Suppressor macrophage treated with lipopolysaccharide for 4 hours (primary cell): ENCODE results near the gene CMBL.
"Not testable (repeated sequence)": the region's sequence is repeated elsewhere in the genome, so short reads cannot be mapped to it uniquely, and the experiment has no call there.

Source experiments
- DNase-seq: peaks from one replicate; pipeline ENCODE4 v3.0.0-alpha.2; 2020

Gene CMBL

DNA sequence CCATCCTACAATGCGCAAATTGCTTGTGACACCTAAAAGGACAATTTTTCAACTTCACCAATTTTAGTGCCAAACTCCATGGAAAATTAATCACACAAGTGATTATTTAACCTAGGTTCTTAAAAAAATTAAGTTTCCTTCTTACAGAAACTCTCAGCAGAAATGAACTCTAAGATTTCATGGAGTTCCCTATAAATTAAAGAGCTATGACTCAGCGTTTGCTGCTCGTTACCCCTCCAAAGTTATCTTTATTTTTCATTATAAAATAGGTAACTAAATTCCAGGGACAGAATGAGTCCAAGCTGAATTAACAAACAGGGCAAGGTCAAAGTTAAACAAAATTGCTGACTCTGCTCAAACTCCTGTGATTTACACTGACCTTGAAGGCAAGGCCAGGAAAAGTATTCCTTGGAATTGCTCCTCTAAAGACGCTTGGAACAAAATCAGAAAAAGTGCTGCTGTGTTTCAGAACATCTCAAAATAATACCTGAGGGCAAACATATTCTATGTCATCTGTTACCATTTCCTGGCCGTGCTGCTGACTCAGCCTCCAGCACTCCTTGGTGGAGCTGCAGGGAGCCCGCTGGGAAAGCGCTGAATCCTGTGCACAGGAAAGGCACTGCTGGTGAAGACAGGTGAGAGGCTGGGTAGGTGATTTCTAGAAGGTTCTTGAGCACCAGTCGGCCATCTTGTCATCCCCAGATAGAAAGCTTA, 2.5 kb upstream of the CMBL start:
- DNase-seq = no peak

DNA sequence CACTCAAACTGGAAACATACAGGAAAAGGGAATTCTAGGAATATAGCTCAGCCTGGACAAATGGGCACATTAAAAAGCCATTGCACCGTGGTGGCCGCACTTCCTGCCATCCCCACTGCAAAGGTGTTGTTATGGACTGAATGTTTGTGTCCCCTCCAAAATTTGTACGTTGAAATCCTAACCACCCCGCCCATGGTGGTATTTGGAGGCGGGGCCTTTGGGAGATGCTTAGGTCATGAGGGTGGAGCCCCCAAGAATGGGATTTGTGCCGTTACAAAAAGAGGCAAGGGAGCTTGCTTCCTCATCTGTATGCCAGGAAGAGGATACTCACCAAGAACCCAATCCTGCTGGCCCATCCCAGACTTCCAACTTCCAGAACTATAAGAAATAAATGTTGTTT, 1.1 kb upstream of the CMBL start:
- DNase-seq = no peak

DNA sequence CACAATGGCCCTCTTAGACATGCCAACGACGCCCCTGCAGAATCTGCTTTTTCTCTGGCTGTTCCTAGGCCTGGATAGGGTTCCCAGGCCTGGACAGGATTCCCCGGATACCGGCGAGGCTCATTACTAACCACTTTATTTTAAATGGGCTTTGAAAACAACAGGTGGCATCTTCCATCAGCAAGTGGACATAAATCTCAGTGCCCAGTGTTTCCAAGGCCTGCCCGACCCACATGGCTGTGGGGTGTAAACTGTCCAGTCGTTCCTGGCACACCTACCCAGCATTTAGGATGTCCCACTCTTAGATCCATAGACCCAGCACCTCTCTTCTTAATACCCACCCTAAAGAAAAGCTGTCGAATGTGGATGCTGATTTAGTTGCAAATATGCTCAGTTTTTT, 896 bp downstream of the CMBL start:
- no peak for DNase-seq

DNA sequence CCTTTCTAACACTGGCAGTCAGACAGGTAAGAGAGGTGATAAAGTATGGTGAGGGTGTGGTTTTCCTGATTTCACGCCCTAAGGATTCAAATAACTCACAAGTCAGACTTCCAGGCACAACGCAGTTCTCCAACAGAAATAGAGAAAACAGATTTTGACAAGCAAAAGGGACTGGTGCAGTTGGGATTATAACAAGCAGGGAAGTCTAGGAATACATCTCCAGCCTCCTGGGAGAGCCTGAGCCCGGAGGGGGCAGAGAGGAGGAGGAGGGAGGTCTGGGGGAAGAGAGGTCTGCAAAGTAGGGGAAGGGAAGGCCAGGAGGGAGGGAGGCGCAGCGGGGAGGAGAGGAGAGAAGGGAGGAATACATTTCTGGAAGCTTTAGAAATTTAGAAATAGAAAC, 1.6 kb downstream of the CMBL start:
- no peak for DNase-seq

DNA sequence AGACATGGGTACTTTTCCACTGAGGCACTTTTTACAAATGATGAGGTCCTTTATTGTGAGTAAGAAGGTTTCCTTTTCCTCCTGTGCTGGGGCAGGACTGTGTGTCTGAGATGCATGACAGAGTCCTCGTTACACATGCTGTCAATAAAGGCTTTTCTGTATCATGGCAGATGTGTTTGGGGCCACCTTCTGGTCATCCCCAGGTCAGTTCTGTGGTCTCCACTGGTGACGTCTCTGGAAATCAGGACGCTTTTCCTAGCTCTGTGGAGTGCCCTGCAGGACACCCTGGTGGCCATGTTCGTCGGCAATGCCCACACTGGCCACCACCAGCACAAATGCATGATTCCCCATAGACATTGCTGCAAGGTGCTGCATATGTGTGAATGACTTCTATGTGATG, 2.8 kb downstream of the CMBL start:
- no peak for DNase-seq

DNA sequence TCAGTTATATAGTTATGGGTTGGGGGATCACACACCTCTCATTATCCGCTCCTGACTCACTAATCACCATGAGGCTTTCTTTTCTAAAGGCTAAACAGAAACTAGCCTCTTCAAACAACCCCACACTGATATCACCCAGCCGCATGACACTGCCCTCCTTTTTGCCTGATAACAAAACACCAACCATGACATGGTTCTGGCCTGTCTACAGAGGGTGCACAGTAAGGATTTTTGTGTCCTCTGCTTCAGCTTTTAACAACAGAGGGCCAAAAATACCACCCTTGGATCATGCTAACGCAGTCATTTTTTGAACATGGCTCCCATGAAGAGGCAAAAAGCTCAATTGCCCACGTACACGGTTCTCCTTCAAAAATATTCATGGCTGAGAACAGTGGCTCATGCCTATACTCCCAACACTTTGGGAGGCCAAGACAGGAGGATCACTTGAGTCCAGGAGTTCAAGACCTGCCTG, 4.0 kb downstream of the CMBL start:
- DNase-seq = no peak

DNA sequence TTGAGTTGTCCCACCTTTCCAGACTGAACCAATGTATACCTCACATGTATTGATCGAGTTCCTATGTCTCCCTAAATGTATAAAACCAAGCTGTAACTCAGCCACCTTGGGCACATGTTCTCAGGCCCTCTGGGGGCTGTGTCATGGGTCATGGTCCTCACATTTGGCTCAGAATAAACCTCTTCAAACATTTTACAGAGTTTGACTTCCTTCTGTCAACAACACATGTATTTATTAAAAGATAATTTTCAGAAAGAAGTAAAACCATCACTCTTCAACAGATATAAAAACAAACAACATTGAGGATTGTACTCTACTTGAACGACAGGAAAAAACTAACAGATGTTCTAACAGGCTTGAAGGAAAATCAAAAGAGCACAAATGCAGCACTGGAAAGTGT, 4.5 kb downstream of the CMBL start:
- DNase-seq = no peak

DNA sequence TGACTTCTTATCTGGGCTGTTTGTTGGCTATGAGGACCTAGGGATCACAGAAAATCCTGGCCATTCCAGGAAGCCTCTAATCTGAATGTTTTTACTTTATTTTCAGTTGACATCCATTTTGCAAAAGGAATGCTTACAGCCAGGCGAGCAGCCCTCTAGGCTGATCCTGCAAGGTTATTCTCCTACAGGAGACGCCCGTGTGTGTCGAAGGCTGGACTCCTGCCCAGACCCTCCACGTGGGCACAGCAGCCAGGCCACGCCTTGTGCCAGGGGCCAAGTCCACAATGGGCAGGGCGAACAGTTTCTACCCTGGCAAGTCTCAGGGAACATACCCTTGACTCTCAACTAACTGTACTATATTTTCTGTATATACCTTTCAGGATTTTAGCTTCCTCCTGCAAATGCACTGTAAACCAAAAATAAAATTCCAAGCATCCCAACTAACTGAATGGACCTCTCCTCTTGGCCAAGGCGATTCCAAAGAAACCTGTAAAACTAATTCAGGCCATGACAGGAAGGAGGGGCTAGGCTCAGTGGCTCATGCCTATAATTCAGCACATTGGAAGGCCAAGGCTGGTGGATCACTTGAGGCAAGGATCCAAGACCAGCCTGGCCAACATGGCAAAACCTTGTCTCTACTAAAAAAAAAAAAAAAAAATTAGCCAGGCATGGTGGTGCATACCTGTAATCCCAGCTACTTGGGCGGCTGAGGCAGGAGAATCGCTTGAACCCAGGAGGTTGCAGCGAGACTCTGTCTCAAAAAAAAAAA, 5.7 kb downstream of the CMBL start:
- DNase-seq = no peak

DNA sequence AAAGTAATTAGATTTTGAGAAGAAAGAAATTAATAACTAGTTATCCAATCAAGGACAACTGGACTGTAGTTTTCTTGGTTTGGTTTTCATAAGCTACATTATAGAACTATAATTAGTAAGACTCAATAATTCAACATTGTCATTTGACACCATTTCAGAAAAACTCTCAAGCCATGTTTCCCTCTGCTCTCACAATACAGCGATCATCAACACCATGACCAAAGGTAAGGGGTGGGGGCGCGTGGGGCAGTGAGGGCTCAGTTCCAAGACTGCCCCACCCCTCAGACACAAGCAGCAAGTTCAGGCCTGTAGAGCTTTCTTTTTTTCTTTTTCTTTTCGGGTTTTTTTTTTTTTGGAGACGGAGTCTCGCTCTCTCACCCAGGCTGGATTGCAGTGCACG, 6.4 kb downstream of the CMBL start:
- DNase-seq = no peak

DNA sequence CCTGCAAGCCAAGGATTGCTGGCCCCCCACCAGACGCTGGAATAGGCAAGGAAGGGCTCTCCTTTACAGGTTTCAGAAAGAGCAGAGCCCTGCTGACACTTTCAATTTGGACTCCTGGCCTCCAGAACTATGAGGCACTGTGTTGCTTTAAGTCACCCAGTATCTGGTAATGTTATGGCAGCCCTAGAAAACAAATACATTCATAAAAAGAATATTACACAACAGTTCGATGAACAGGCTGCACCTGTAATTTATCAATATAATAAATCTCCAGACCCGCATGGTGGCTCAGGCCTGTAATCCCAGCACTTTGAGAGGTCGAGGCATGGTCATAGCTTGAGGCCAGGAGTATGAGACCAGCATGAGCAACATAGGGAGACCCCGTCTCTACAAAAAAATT, 7.5 kb downstream of the CMBL start:
- DNase-seq = no peak

DNA sequence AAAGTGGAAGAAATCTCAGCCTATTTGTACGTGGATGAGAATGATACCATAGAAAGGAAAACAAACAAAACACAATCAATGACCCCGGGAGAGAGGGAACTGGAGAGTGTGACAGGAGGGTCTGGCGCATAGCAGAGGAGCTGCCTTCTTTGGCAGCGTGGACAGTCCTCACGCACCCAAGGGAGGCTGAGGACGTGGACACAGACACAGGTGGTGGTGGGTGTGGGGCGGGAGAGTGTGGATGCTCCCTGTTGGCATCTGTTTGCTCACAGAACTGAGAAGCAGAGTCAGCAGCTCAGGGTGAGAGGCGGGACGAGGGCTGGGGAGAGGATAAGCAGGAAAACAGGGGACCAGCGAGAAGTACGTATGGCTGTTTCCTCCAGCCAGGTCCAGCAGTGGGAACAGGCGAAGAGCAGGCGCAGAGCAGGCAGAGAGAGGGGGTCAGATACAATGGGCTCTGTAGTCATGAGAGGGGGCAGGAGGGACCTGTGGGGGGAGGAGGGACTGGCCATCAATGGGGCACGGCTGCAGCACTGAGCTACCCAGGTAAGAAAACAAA, 10.0 kb downstream of the CMBL start:
- no peak for DNase-seq

DNA sequence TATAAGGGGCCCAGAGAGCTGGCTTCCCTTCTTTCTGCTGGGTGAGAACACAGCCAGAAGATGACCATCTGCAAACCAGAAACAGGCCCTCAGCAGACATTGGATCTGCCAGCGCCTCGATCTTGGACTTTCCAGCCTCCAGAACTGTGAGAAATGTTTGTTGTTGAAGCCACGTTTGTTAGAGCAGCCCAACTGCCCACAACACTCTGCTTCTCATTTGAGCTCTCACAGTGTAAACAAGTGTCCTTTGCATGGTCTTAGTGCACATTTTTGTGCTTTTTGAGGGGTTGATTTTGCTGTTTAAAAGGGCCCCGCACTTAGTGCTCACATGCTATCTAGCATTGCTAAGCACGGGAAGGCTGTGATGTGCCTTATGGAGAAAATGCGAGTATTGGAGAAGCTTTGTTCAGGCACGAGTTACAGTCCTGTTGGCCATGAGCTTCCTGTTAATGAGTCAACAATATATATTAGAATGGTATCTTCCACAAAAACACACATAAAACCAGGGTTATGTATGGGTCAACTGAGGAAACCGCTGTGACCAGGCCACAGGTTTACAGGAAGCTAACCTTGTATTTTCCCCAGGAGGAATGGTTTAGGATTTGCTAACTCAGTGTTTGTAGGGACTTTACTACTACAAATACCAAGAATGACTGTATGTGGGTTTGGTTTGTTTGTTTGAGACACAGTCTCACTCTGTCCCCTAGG, 11.9 kb downstream of the CMBL start:
- DNase-seq = no peak

DNA sequence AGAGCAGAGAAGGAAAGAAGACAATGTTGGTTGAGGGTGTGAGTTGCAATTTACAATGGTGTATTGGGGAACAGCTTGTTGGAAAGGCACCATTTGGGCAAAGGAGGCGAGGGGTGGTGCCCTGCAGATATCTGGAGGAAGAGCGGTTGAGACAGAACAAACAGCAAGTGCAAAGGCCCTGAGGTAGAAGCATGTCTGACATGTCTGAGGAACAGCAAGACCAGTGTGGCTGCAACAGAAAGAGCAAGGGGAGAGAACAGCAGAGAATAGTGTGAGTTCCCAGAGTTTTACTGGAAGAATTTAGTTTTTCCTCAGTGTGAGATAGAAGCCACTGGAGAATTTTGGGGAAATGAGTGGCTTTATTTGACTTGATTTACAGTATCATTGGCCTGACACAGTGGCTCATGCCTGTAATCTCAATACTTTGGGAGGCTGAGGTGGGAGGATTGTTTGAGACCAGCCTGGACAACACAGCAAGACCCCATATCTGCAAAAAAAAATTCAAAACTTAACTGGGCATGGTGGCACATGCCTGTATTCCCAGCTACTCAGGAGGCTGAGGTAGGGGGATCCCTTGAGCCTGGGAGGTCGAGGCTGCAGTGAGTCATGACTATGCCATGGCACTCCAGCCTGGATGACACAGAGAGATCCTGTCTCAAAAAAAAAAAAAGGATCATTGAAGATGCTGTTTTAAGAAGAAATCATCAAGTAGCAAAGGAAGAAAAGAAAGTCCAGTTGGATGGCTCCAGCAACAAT, 13.6 kb downstream of the CMBL start:
- DNase-seq = no peak

DNA sequence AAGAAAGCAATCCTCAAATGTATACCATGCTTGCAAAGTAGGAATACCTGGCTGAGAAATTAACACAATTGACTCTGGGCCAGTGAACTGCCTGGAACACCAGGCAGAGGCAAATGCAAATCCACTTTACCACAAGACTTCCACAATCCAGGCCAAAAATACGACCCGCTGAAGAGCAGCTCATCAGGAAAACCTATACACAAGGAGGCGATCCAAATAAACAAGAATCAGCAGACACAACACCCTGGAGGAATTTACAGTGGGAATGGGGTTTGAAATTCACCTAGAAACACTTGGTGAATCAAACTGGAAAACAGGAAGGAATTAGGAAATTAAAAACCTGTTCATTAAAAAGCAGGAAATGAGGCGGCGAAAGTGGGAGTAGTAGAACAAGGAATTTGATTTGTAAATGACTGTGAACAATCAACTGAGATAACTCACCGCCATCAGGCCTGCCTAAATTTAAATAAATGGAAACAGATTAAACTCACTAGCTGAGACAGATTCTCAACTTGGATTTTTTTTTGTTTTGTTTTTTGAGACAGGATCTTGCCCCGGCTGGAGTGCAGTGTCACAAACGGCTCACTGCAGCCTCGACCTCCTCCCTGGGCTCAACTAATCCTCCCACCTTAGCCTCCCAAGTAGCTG, 15.9 kb downstream of the CMBL start:
- no peak for DNase-seq

DNA sequence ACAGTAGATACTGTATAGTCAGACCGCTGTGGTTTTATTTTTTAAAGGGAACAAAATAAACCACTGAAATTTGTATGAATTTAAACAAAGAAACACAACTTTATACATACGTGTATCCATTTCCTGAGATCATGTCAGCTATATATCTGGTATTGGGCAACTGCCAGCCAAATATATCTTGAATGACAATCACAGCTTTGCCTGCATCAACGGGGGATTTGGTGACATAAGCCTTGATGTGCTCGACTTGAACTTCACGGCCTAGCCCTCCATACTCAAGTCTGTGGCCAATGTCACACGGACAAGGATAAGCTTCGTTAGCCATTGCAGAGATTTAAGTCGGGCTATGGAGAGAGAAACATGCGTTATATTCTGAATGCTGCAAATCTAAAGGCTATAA, 17.3 kb downstream of the CMBL start:
- DNase-seq = no peak

DNA sequence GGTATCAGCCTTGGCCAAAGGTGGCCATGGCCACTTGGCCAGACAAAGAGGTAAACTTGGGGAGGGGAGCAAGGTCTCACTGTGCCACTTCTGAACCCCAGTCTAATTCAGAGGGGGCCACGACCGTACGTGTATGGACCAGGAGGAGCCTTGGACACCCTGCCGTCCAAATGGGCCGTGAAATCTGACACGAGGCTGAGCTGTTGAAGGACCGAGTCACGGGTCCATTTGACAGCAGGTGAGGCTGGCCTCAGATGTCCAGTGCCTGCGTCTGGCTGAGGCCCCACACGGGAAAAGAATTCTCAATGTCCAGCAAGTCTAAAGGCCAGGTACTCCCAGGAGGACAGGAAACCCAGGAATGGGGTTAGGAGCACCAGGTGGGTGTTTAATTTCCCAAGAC, 17.7 kb downstream of the CMBL start:
- DNase-seq = no peak

DNA sequence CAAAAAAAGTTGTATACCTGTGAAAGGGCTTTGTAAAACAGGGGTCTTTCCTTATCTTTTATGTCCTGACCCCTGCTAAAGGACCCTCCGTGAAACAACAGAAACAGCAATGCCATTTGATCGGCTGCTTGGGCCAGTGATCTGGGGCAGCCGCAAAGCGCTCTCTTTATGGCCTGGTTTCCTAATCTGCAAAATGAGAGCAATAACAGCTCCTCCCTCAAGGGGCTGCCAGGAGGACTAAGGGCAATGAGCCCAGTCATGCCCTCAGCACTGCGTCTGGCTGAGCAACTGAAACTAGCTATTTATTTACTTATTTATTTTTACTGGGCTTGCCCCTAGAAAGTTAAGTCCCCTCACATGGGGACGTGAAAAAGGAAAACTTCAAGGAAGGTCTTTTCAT, 18.3 kb downstream of the CMBL start:
- no peak for DNase-seq

DNA sequence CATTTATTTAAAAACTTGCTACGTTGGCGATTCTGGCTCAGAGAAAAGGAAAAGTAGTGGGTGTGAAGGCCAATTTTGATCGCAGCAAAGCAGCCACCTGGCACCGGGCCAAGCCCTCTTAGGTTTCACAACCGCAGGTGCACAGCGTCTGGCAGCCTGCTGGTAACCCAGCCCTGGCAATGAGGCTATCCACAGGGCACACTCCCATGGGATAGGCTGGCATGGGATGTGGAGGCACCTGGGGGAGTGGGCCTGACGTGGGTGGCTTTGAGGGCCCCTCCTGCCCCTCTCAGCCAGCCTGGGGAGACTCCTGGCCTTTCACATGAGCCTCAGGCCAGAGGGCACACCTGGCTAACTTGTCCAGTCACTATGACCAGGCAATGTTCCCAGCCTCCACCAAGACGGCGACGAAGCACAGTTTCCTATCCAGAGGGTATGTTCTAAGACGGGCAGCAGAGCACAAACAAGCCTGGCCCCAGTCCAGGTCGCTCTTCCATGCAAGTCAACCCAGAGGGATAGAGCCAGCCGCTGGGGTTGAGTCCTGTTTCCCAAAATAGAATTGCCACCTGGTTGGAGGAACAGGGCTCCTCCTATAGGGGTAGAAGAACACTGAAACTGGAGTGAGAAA, 19.0 kb downstream of the CMBL start:
- DNase-seq = no peak

DNA sequence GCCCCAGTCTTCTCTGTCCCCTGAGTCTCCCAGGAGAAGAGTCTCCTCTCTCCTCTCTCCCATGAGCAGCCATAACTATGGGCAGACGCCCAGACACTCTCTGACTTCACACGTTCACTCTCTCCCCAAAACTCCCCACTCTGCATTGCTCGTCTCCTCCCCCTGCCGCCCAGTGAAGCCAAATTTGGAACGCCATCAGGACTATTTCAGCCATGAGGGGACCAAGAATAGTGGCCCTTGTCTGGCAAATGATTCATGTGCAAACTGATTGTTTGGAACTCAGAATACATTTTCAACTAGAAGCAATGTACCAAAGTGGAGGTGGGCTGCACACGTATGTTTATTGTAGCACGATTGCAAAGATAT, 20.9 kb downstream of the CMBL start:
- DNase-seq = no peak

DNA sequence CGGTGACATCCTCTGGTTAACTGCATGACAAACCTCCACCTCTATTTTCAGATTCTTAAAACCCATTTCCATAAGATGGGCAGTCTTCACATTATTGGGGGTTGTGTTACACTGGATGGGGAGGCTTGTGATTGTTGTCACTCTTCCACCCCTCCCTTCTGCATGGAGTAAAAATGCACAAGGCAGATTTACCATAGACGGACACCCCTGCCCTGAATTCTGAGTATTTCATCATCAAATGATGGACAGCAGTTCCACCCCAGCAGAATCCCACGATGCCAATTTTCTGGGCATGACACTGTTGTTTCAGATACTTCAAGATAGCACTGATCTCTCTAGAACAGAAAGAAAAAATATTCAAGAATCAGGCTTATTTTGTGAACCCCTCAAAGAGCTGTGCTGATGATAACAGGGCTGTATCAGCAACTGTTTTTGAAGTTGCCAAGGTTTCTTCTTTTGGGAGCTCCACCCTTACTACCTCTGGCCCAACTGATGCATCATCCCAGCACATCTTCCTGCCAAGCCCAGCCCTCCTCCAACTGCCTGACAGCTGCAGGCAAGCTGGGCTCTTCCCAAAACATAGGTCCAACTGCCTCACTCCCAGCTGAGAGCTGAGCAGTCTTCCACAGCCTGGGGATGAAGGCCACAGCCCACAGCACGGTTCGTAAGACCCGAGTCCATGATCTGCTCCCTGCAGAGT, 21.4 kb downstream of the CMBL start:
- no peak for DNase-seq

DNA sequence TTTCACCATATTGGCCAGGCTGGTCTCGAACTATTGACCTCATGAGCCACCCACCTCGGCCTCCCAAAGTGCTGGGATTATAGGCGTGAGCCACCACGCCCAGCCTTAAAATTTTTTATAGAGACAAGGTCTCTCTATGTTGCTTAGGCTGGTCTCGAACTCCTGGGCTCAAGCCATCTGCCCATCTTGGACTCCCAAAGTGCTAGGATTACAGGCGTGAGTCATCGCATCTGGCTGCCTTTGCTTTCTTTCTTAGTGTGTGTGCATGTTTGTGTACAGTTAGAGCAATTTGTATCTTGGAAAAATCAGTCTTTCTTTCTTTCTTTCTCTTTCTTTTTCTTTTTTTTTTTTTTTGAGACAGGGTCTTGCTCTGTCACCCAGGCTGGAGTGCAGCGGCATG, 22.3 kb downstream of the CMBL start:
- DNase-seq = not testable (repeated sequence)
